Tibial artery (tissue), 4 donors: ENCODE measurements around the gene HRH3.

Experiments used
- DNase-seq, 2 donors: peaks; one replicate each; pipeline ENCODE4 v3.0.0-alpha.2; 2019
- H3K27ac ChIP-seq, 2 donors: fragments of 200-600 bp; sonication (generic) in 1 of 2; 1 replicate in 1 of 2; 2 replicates in 1 of 2; pipeline ENCODE4 v1.5.1; 2018 to 2019; ENCODE audit warnings: mild to moderate bottlenecking in 1 of 2
- H3K27me3 ChIP-seq, 2 donors: fragments of 200-600 bp; sonication (generic) in 1 of 2; one replicate each; pipeline versions ENCODE4 v1.5.1 to v1.6.0; 2016 to 2019
- H3K36me3 ChIP-seq, 3 donors: fragments of 200-600 bp; sonication (generic) in 2 of 3; one replicate each; pipeline ENCODE4 v1.5.1; 2016 to 2019; ENCODE audit warnings: mild to moderate bottlenecking in 2 of 3
- H3K4me1 ChIP-seq, 4 donors: fragments of 200-600 bp; sonication (generic) in 2 of 4; 1 replicate in 3 of 4; 2 replicates in 1 of 4; pipeline ENCODE4 v1.5.1; 2016 to 2019
- H3K4me3 ChIP-seq, 2 donors: fragments of 200-600 bp; sonication (generic) in 1 of 2; 1 replicate in 1 of 2; 2 replicates in 1 of 2; pipeline ENCODE4 v1.5.1; 2018 to 2019; ENCODE audit warnings: mild to moderate bottlenecking in 2 of 2
- H3K9me3 ChIP-seq, 3 donors: fragments of 200-600 bp; sonication (generic) in 1 of 3; one replicate each; pipeline ENCODE4 v1.5.1; 2016 to 2019
- CTCF ChIP-seq, 2 experiments: fragments of 200-600 bp in 1 of 2; fragments of 450-650 bp in 1 of 2; IDR thresholded peaks; one replicate each; pipeline ENCODE4 v1.5.1; 2017 to 2019; ENCODE audit warnings: antibody characterized with exemption in 2 of 2, mild to moderate bottlenecking in 1 of 2, moderate library complexity in 1 of 2
- intact Hi-C: fragments of 100-400 bp; cut with DNase I; formaldehyde crosslinking; loops from one replicate; pipeline ENCODE4 v1.15.0; 2023; ENCODE audit warnings: low total_unique reads

Gene HRH3

GRCh38 chr20:62219992-62220665 lies at the start of gene HRH3:
Gene HRH3, minus strand, starts transcription at chr20:62220278. Its CDS starts 308 bp downstream, at chr20:62219970.
- no peak for TF ChIP-seq CTCF (IDR thresholded peaks at IDR 0.05)
- DNase-seq: no peak
- Histone ChIP-seq H3K4me3 (peak within 1 kb of the TSS; percentile 28 to 35), H3K27me3 (peaks cover 0 to 99% of the 10 kb centered on the region in 2 donors), H3K27ac (no peak within 1 kb of the TSS), H3K36me3 (no peaks in the 10 kb centered on the region), H3K4me1 (peaks cover 0 to 24% (median 15%) of the 10 kb centered on the region in 4 donors), H3K9me3 (no peaks in the 10 kb centered on the region)
- intact Hi-C loops: no loop called here

GRCh38 chr20:62269871-62270270 lies 49.8 kb upstream of the HRH3 start:
- Histone ChIP-seq H3K27ac (no peak overlapping the region), H3K4me3 (no peak overlapping the region), H3K27me3 (no peaks in the 10 kb centered on the region), H3K4me1 (no peaks in the 10 kb centered on the region), H3K9me3 (no peaks in the 10 kb centered on the region), H3K36me3 (peaks cover 45 to 77% (median 48%) of the 10 kb centered on the region in 3 donors)
- intact Hi-C loops: no loop called here
- no peak for TF ChIP-seq CTCF (IDR thresholded peaks at IDR 0.05)
- no peak for DNase-seq

GRCh38 chr20:62269378-62269777 lies 49.3 kb upstream of the HRH3 start:
- Histone ChIP-seq H3K36me3 (peaks cover 46 to 78% (median 49%) of the 10 kb centered on the region in 3 donors), H3K4me3 (no peak overlapping the region), H3K4me1 (no peaks in the 10 kb centered on the region), H3K27ac (no peak overlapping the region), H3K9me3 (no peaks in the 10 kb centered on the region), H3K27me3 (no peaks in the 10 kb centered on the region)
- DNase-seq: no peak
- no peak for TF ChIP-seq CTCF (IDR thresholded peaks at IDR 0.05)
- intact Hi-C loops: no loop called here

GRCh38 chr20:62268228-62268900 lies 48.3 kb upstream of the HRH3 start:
- Histone ChIP-seq H3K36me3 (peaks cover 50 to 78% (median 51%) of the 10 kb centered on the region in 3 donors), H3K27ac (no peak overlapping the region), H3K9me3 (no peaks in the 10 kb centered on the region), H3K4me1 (no peaks in the 10 kb centered on the region), H3K4me3 (no peak overlapping the region), H3K27me3 (no peaks in the 10 kb centered on the region)
- no peak for TF ChIP-seq CTCF (IDR thresholded peaks at IDR 0.05)
- intact Hi-C loops: no loop called here
- no peak for DNase-seq

- no peak for DNase-seq
- H3K4me3 ChIP-seq: no peak overlapping the region
- H3K9me3 ChIP-seq: no peaks in the 10 kb centered on the region
- H3K27me3 ChIP-seq: no peaks in the 10 kb centered on the region
- intact Hi-C loops: no loop called here
- peaks cover 50 to 78% (median 51%) of the 10 kb centered on the region in 3 donors for H3K36me3 ChIP-seq
- no peak for TF ChIP-seq CTCF (IDR thresholded peaks at IDR 0.05)
- H3K27ac ChIP-seq: no peak overlapping the region
- H3K4me1 ChIP-seq: no peaks in the 10 kb centered on the region
These were observed 47.5 kb upstream of the HRH3 start for GRCh38 chr20:62267543-62267942.
